Natural killer cell treated with Interleukin-12 subunit alpha and Interleukin-12 subunit beta and Interleukin-15 and Interleukin-18, amount 100 ng/mL, for 72 hours (primary cell): ENCODE results near the gene CD59. TPM values are rescaled to one million over a fixed set of nuclear protein-coding genes. Genes with fewer than 3 reads are reported as not detected.
"Not testable (repeated sequence)": the region's sequence is repeated elsewhere in the genome, so short reads cannot be mapped to it uniquely, and the experiment has no call there.

Source experiments
- ATAC-seq, 2 donors: fragments of 150-1000 bp; cut with Tn5 transposase in 1 of 2; sonication (Bioruptor Pico), chemical (Tn5 transposase) in 1 of 2; 2 replicates each; pipeline ENCODE4 v1.10.0; 2021
- DNase-seq: peaks from one replicate; pipeline ENCODE4 v3.0.0; 2022; ENCODE audit warnings: low spot score
- H3K27ac Mint-ChIP-seq, 2 donors: 1 replicate in 1 of 2; 2 replicates in 1 of 2; pipeline ENCODE4 v1.8.0; 2022; ENCODE audit warnings: mixed read lengths in 2 of 2, mild to moderate bottlenecking in 1 of 2, moderate library complexity in 1 of 2
- H3K27me3 Mint-ChIP-seq, 2 donors: 1 replicate in 1 of 2; 2 replicates in 1 of 2; pipeline ENCODE4 v1.8.0; 2022; ENCODE audit warnings: mixed read lengths in 2 of 2
- H3K36me3 Mint-ChIP-seq: one replicate; pipeline ENCODE4 v1.8.0; 2022; ENCODE audit warnings: mixed read lengths
- H3K4me1 Mint-ChIP-seq, 2 donors: 1 replicate in 1 of 2; 2 replicates in 1 of 2; pipeline ENCODE4 v1.8.0; 2022; ENCODE audit warnings: low read depth in 2 of 2, mixed read lengths in 2 of 2, mild to moderate bottlenecking in 1 of 2
- H3K4me3 Mint-ChIP-seq: one replicate; pipeline ENCODE4 v1.8.0; 2022; ENCODE audit warnings: mixed read lengths
- H3K9me3 Mint-ChIP-seq: 2 replicates; pipeline ENCODE4 v1.8.0; 2022; ENCODE audit warnings: mixed read lengths
- total RNA-seq, 2 donors: library from RNA; stranded (reverse); gene quantifications; one replicate each; pipeline ENCODE4 v1.2.3, GENCODE V29; 2022

CD59 gene
- total RNA-seq, 2 donors from 2014 or later, result 15.5 to 23.2 TPM

- Mint-ChIP-seq H3K27me3 (peaks cover 0 to 3% of the 10 kb centered on the region in 2 donors), H3K4me1 (peaks cover 25 to 31% of the 10 kb centered on the region in 2 donors), H3K36me3 (no peaks in the 10 kb centered on the region), H3K9me3 (no peaks in the 10 kb centered on the region), H3K4me3 (peak overlapping the region; percentile 82), H3K27ac (peak overlapping the region; percentile 11 to 61)
- ATAC-seq (no peak), DNase-seq (no peak)
Measured at GRCh38 chr11:33734441-33735270, 1.6 kb downstream of the CD59 start.

GRCh38 chr11:33733980-33734379, 2.2 kb downstream of the CD59 start:
- DNase-seq (no peak), ATAC-seq (no peak)
- Mint-ChIP-seq H3K27ac (no peak overlapping the region), H3K27me3 (peaks cover 0 to 3% of the 10 kb centered on the region in 2 donors), H3K4me1 (peaks cover 28 to 31% of the 10 kb centered on the region in 2 donors), H3K9me3 (no peaks in the 10 kb centered on the region), H3K36me3 (no peaks in the 10 kb centered on the region), H3K4me3 (peak overlapping the region; percentile 38)

- peak overlapping the region; percentile 0 for H3K4me3 Mint-ChIP-seq
- H3K9me3 Mint-ChIP-seq, result no peaks in the 10 kb centered on the region
- H3K27me3 Mint-ChIP-seq, result peaks cover 0 to 8% of the 10 kb centered on the region in 2 donors
- ATAC-seq (peak; percentile 61 to 73), DNase-seq (no peak)
- peaks cover 28 to 30% of the 10 kb centered on the region in 2 donors for H3K4me1 Mint-ChIP-seq
- no peak overlapping the region for H3K27ac Mint-ChIP-seq
- H3K36me3 Mint-ChIP-seq, result no peaks in the 10 kb centered on the region
Measured at GRCh38 chr11:33731723-33732531, 4.3 kb downstream of the CD59 start.

- DNase-seq (no peak), ATAC-seq (no peak)
- Mint-ChIP-seq H3K4me1 (peaks cover 29 to 36% of the 10 kb centered on the region in 2 donors), H3K27ac (no peak overlapping the region), H3K4me3 (no peak overlapping the region), H3K9me3 (no peaks in the 10 kb centered on the region), H3K27me3 (peaks cover 7 to 11% of the 10 kb centered on the region in 2 donors), H3K36me3 (peaks cover 5% of the 10 kb centered on the region)
Measured at GRCh38 chr11:33730716-33731115, 5.5 kb downstream of the CD59 start.

- ATAC-seq, H3K36me3 Mint-ChIP-seq, H3K9me3 Mint-ChIP-seq, DNase-seq, H3K4me3 Mint-ChIP-seq, H3K27ac Mint-ChIP-seq: not testable (repeated sequence)
- Mint-ChIP-seq H3K4me1 (peaks cover 24 to 39% of the 10 kb centered on the region in 2 donors), H3K27me3 (peaks cover 7 to 11% of the 10 kb centered on the region in 2 donors)
Measured at GRCh38 chr11:33729072-33729664, 7.1 kb downstream of the CD59 start.

GRCh38 chr11:33727539-33727938, 8.7 kb downstream of the CD59 start:
- H3K27me3 Mint-ChIP-seq, H3K36me3 Mint-ChIP-seq, H3K27ac Mint-ChIP-seq, ATAC-seq, H3K9me3 Mint-ChIP-seq, DNase-seq, H3K4me3 Mint-ChIP-seq: not testable (repeated sequence)
- peaks cover 32 to 53% of the 10 kb centered on the region in 2 donors for H3K4me1 Mint-ChIP-seq

GRCh38 chr11:33725496-33725895, 10.7 kb downstream of the CD59 start:
- no peak for DNase-seq
- peaks cover 7 to 9% of the 10 kb centered on the region in 2 donors for H3K27me3 Mint-ChIP-seq
- ATAC-seq, result no peak
- H3K27ac Mint-ChIP-seq, result no peak overlapping the region
- H3K4me1 Mint-ChIP-seq, result peaks cover 35 to 56% of the 10 kb centered on the region in 2 donors
- no peaks in the 10 kb centered on the region for H3K9me3 Mint-ChIP-seq
- peaks cover 5% of the 10 kb centered on the region for H3K36me3 Mint-ChIP-seq
- H3K4me3 Mint-ChIP-seq, result no peak overlapping the region

- DNase-seq (no peak), ATAC-seq (no peak)
- Mint-ChIP-seq H3K4me1 (peaks cover 35 to 56% of the 10 kb centered on the region in 2 donors), H3K9me3 (no peaks in the 10 kb centered on the region), H3K36me3 (peaks cover 5% of the 10 kb centered on the region), H3K4me3 (peak overlapping the region; percentile 74), H3K27me3 (peaks cover 7 to 9% of the 10 kb centered on the region in 2 donors), H3K27ac (peak overlapping the region in 1 of 2 donors; percentile 77)
Measured at GRCh38 chr11:33724644-33725035, 11.6 kb downstream of the CD59 start.

- Mint-ChIP-seq H3K36me3 (peaks cover 5% of the 10 kb centered on the region), H3K9me3 (no peaks in the 10 kb centered on the region), H3K4me1 (peaks cover 35 to 52% of the 10 kb centered on the region in 2 donors), H3K4me3 (peak overlapping the region; percentile 74), H3K27me3 (peaks cover 7 to 9% of the 10 kb centered on the region in 2 donors), H3K27ac (peak overlapping the region; percentile 65 to 77)
- ATAC-seq, result peak in 1 of 2 donors; percentile 14
- no peak for DNase-seq
Measured at GRCh38 chr11:33723238-33723881, 12.9 kb downstream of the CD59 start.

- DNase-seq (peak; percentile 78), ATAC-seq (peak; percentile 95)
- Mint-ChIP-seq H3K4me1 (peaks cover 35 to 52% of the 10 kb centered on the region in 2 donors), H3K27ac (peak overlapping the region; percentile 65 to 77), H3K27me3 (peaks cover 7% of the 10 kb centered on the region in 2 donors), H3K4me3 (peak overlapping the region; percentile 74), H3K9me3 (no peaks in the 10 kb centered on the region), H3K36me3 (peaks cover 5% of the 10 kb centered on the region)
Measured at GRCh38 chr11:33722590-33723234, 13.5 kb downstream of the CD59 start.

GRCh38 chr11:33721984-33722383, 14.2 kb downstream of the CD59 start:
- Mint-ChIP-seq H3K27ac (peak overlapping the region in 1 of 2 donors; percentile 19), H3K4me1 (peaks cover 35 to 52% of the 10 kb centered on the region in 2 donors), H3K4me3 (peak overlapping the region; percentile 74), H3K36me3 (peaks cover 5% of the 10 kb centered on the region), H3K9me3 (no peaks in the 10 kb centered on the region), H3K27me3 (peaks cover 4 to 7% of the 10 kb centered on the region in 2 donors)
- ATAC-seq, result no peak
- no peak for DNase-seq

- peak overlapping the region; percentile 74 for H3K4me3 Mint-ChIP-seq
- H3K27ac Mint-ChIP-seq, result peak overlapping the region in 1 of 2 donors; percentile 19
Measured at GRCh38 chr11:33721426-33721825, 14.8 kb downstream of the CD59 start.

GRCh38 chr11:33719587-33719986, 16.6 kb downstream of the CD59 start:
- no peak for ATAC-seq
- no peak overlapping the region for H3K4me3 Mint-ChIP-seq
- DNase-seq, result no peak
- peaks cover 33 to 35% of the 10 kb centered on the region in 2 donors for H3K4me1 Mint-ChIP-seq
- no peaks in the 10 kb centered on the region for H3K9me3 Mint-ChIP-seq
- H3K27ac Mint-ChIP-seq, result no peak overlapping the region
- no peaks in the 10 kb centered on the region for H3K36me3 Mint-ChIP-seq
- no peaks in the 10 kb centered on the region for H3K27me3 Mint-ChIP-seq

More at GRCh38 chr11:33721426-33721825, 14.8 kb downstream of the CD59 start:
- no peak for ATAC-seq
- Mint-ChIP-seq H3K4me1 (peaks cover 35 to 51% of the 10 kb centered on the region in 2 donors), H3K36me3 (peaks cover 3% of the 10 kb centered on the region), H3K27me3 (peaks cover 1 to 4% of the 10 kb centered on the region in 2 donors), H3K9me3 (no peaks in the 10 kb centered on the region)
- no peak for DNase-seq
